GM06990 (cell line): Measurements from ENCODE around the gene FTCD.

Experiments used
- DNase-seq: peaks from one replicate; pipeline ENCODE4 v3.0.0-alpha.2; 2011; ENCODE audit not compliant: insufficient read length; ENCODE audit errors: extremely low read depth
- H3K27me3 ChIP-seq: replicated peaks from 2 replicates; pipeline ENCODE4 v1.6.0; 2011; ENCODE audit warnings: low read length; ENCODE audit not compliant: control insufficient read depth, insufficient read depth
- H3K36me3 ChIP-seq: 2 replicates; pipeline ENCODE4 v1.5.1; 2011; ENCODE audit warnings: low read length; ENCODE audit not compliant: control insufficient read depth, insufficient read depth
- H3K4me3 ChIP-seq: replicated peaks from 2 replicates; pipeline ENCODE4 v1.5.1; 2011; ENCODE audit warnings: low read depth, mild to moderate bottlenecking, control low read depth, low read length
- CTCF ChIP-seq: IDR thresholded peaks from 2 replicates; pipeline ENCODE4 v1.5.1; 2011; ENCODE audit warnings: low read length, control low read depth, mild to moderate bottlenecking, inconsistent platforms; ENCODE audit not compliant: insufficient read depth, poor library complexity, severe bottlenecking

The FTCD gene

GRCh38 chr21:46095083-46095719, 60.2 kb downstream of the FTCD start:
- Histone ChIP-seq H3K4me3 (no peak overlapping the region), H3K27me3 (no peaks in the 10 kb centered on the region), H3K36me3 (no peaks in the 10 kb centered on the region)
- no peak for TF ChIP-seq CTCF
- DNase-seq, result no peak

- no peak for TF ChIP-seq CTCF
- no peak for DNase-seq
- no peaks in the 10 kb centered on the region for H3K27me3 ChIP-seq
These were observed 60.8 kb downstream of the FTCD start for GRCh38 chr21:46094401-46095082.

GRCh38 chr21:46093668-46094400, 61.5 kb downstream of the FTCD start:
- DNase-seq, result no peak
- H3K36me3 ChIP-seq, result no peaks in the 10 kb centered on the region
- H3K27me3 ChIP-seq, result no peaks in the 10 kb centered on the region
- TF ChIP-seq CTCF, result no peak
- H3K4me3 ChIP-seq, result no peak overlapping the region

More at GRCh38 chr21:46094401-46095082, 60.8 kb downstream of the FTCD start:
- H3K4me3 ChIP-seq, result no peak overlapping the region
- no peaks in the 10 kb centered on the region for H3K36me3 ChIP-seq

- no peak for TF ChIP-seq CTCF
- Histone ChIP-seq H3K36me3 (no peaks in the 10 kb centered on the region), H3K27me3 (no peaks in the 10 kb centered on the region), H3K4me3 (no peak overlapping the region)
- no peak for DNase-seq
These were observed 62.3 kb downstream of the FTCD start for GRCh38 chr21:46092811-46093667.

- DNase-seq, result no peak
- no peaks in the 10 kb centered on the region for H3K36me3 ChIP-seq
These were observed 63.2 kb downstream of the FTCD start for GRCh38 chr21:46092026-46092764.

More at GRCh38 chr21:46092026-46092764, 63.2 kb downstream of the FTCD start:
- TF ChIP-seq CTCF, result no peak
- no peak overlapping the region for H3K4me3 ChIP-seq
- no peaks in the 10 kb centered on the region for H3K27me3 ChIP-seq
